ENCODE measurements around the gene TMEM156.

DNA sequence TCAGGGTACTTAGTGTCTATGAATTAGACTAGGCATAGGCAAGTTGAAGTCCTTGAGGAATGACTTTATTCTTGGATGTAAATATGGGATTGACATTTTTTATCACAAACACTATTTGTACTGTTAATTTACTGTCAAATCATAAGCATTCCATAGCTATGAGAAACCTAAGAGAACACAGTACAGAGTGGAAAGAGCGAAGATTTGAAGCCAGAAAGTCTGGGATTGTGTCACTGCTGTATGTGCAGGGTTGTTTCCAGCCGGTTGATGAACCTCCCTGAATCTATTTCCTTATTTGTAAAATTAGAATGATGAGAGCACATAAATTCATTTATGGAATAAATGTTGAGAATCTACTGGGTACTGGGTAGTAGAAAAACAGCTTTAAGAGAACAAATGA lies 15.5 kb upstream of the TMEM156 start:
- TF ChIP-seq CTCF (IDR thresholded peaks at IDR 0.05; ENCODE audit: insufficient read depth, low read length, poor library complexity, severe bottlenecking) (no peak), EZH2phosphoT487 (conservative IDR thresholded peaks at IDR 0.05; ENCODE audit: low read length) (no peak)

Data from SU-DHL-6 (cell line).